ENCODE results near the gene ROBO1.
"Not testable (repeated sequence)": the region's sequence is repeated elsewhere in the genome, so short reads cannot be mapped to it uniquely, and the experiment has no call there.

Gene ROBO1

GRCh38 chr3:78792733-78793132, 975.1 kb downstream of the ROBO1 start:
- no peak for DNase-seq (ENCODE audit: low spot score)

GRCh38 chr3:78792212-78792611, 975.6 kb downstream of the ROBO1 start:
- DNase-seq (ENCODE audit: low spot score), result no peak

GRCh38 chr3:78791753-78792152, 976.0 kb downstream of the ROBO1 start:
- no peak for DNase-seq (ENCODE audit: low spot score)

- no peak for DNase-seq (ENCODE audit: low spot score)
These were observed 979.0 kb downstream of the ROBO1 start for GRCh38 chr3:78788839-78789238.

GRCh38 chr3:78785004-78785403, 982.8 kb downstream of the ROBO1 start:
- no peak for DNase-seq (ENCODE audit: low spot score)

GRCh38 chr3:78781351-78781750, 986.4 kb downstream of the ROBO1 start:
- DNase-seq (ENCODE audit: low spot score), result no peak

GRCh38 chr3:78765671-78766485, 1001.9 kb downstream of the ROBO1 start:
- DNase-seq (ENCODE audit: low spot score), result no peak

GRCh38 chr3:78764634-78765033, 1003.2 kb downstream of the ROBO1 start:
- no peak for DNase-seq (ENCODE audit: low spot score)

- no peak for DNase-seq (ENCODE audit: low spot score)
These were observed 1005.7 kb downstream of the ROBO1 start for GRCh38 chr3:78762121-78762520.

GRCh38 chr3:78761126-78761525, 1006.7 kb downstream of the ROBO1 start:
- DNase-seq (ENCODE audit: low spot score), result no peak

GRCh38 chr3:78757731-78758130, 1010.1 kb downstream of the ROBO1 start:
- no peak for DNase-seq (ENCODE audit: low spot score)

GRCh38 chr3:78754066-78754743, 1013.6 kb downstream of the ROBO1 start:
- no peak for DNase-seq (ENCODE audit: low spot score)

- no peak for DNase-seq (ENCODE audit: low spot score)
These were observed 1016.5 kb downstream of the ROBO1 start for GRCh38 chr3:78751266-78751665.

- DNase-seq (ENCODE audit: low spot score), result not testable (repeated sequence)
These were observed 1017.5 kb downstream of the ROBO1 start for GRCh38 chr3:78750291-78750690.

GRCh38 chr3:78749056-78749455, 1018.7 kb downstream of the ROBO1 start:
- DNase-seq (ENCODE audit: low spot score), result no peak

- no peak for DNase-seq (ENCODE audit: low spot score)
These were observed 1022.0 kb downstream of the ROBO1 start for GRCh38 chr3:78745847-78746246.

- DNase-seq (ENCODE audit: low spot score), result no peak
These were observed 1025.3 kb downstream of the ROBO1 start for GRCh38 chr3:78742491-78742890.

- DNase-seq (ENCODE audit: low spot score), result no peak
These were observed 1025.8 kb downstream of the ROBO1 start for GRCh38 chr3:78742041-78742440.

GRCh38 chr3:78741066-78741645, 1026.6 kb downstream of the ROBO1 start:
- DNase-seq (ENCODE audit: low spot score), result peak; percentile 24

GRCh38 chr3:78738833-78739232, 1029.0 kb downstream of the ROBO1 start:
- DNase-seq (ENCODE audit: low spot score), result no peak

- DNase-seq (ENCODE audit: low spot score), result no peak
These were observed 1029.8 kb downstream of the ROBO1 start for GRCh38 chr3:78737988-78738387.

- DNase-seq (ENCODE audit: low spot score), result no peak
These were observed 1030.9 kb downstream of the ROBO1 start for GRCh38 chr3:78736863-78737262.

- DNase-seq (ENCODE audit: low spot score), result no peak
These were observed 1033.7 kb downstream of the ROBO1 start for GRCh38 chr3:78734048-78734637.

All from NAMALWA (cell line).